H1 (cell line): ENCODE measurements around the gene GPC6. TPM values are rescaled to one million over a fixed set of nuclear protein-coding genes. Genes with fewer than 3 reads are reported as not detected.

Source experiments
- CTCF ChIA-PET: fragments of 300-600 bp; sonication (Branson Sonifier 250); formaldehyde crosslinking; loops from one replicate; lab custom pipeline; 2021; ENCODE audit not compliant: partially characterized antibody; lab: Charles Lee
- POLR2A ChIA-PET: fragments of 300-600 bp; sonication (Branson Sonifier 250); formaldehyde crosslinking; loops from one replicate; lab custom pipeline; 2021; ENCODE audit warnings: inconsistent platforms; ENCODE audit not compliant: partially characterized antibody; lab: Charles Lee
- DNase-seq, 2 experiments: peaks; one replicate each; pipeline versions ENCODE4 v3.0.0 to v3.0.0-alpha.2; 2010 to 2022; ENCODE audit warnings: low spot score in 2 of 2, low read depth in 1 of 2, mixed read lengths in 1 of 2
- FAIRE-seq: peaks from 2 replicates; lab custom pipeline; 2011; peaks lifted over from hg19 to GRCh38; lab: Jason Lieb, UNC
- H2AFZ ChIP-seq: 2 replicates; pipeline ENCODE4 v1.8.1; 2012; ENCODE audit warnings: low read length, inconsistent platforms
- H2AK5ac ChIP-seq: 2 replicates; pipeline ENCODE4 v1.6.1; 2013; ENCODE audit warnings: low read depth, low read length
- H2BK120ac ChIP-seq: replicated peaks from 2 replicates; pipeline ENCODE3; 2013; ENCODE audit warnings: low read depth, low read length, inconsistent platforms
- H2BK12ac ChIP-seq: 2 replicates; pipeline ENCODE4 v1.6.1; 2013; ENCODE audit warnings: low read depth, low read length
- H2BK15ac ChIP-seq: 2 replicates; pipeline ENCODE4 v1.6.1; 2013; ENCODE audit warnings: low read length
- H2BK20ac ChIP-seq: 2 replicates; pipeline ENCODE4 v1.6.1; 2013; ENCODE audit warnings: low read length
- H2BK5ac ChIP-seq: 2 replicates; pipeline ENCODE4 v1.6.1; 2013; ENCODE audit warnings: low read depth, low read length
- H3K14ac ChIP-seq: 2 replicates; pipeline ENCODE4 v1.6.1; 2013; ENCODE audit warnings: inconsistent platforms; ENCODE audit not compliant: insufficient read length
- H3K18ac ChIP-seq: 2 replicates; pipeline ENCODE4 v1.6.1; 2013; ENCODE audit warnings: low read length; ENCODE audit errors: extremely low read depth
- H3K23ac ChIP-seq: 2 replicates; pipeline ENCODE4 v1.6.1; 2013; ENCODE audit warnings: inconsistent platforms; ENCODE audit not compliant: insufficient read length
- H3K23me2 ChIP-seq: 2 replicates; pipeline ENCODE4 v1.6.1; 2013; ENCODE audit warnings: low read depth, low read length
- H3K27ac ChIP-seq: 2 replicates; pipeline ENCODE4 v1.6.1; 2011; ENCODE audit warnings: low read depth, low read length, inconsistent platforms
- H3K27me3 ChIP-seq, 4 experiments: replicated peaks in 1 of 4; 1 replicate in 1 of 4; 2 replicates in 3 of 4; pipeline versions ENCODE4 v1.6.1 to v1.8.1; 2011 to 2013; ENCODE audit warnings: low read length in 3 of 4, mild to moderate bottlenecking in 3 of 4, inconsistent platforms in 2 of 4, mixed read lengths in 2 of 4, moderate library complexity in 1 of 4; ENCODE audit not compliant: control insufficient read depth in 3 of 4, insufficient read depth in 3 of 4; ENCODE audit errors: extremely low read depth in 1 of 4
- H3K36me3 ChIP-seq, 4 experiments: 2 replicates each; pipeline versions ENCODE4 v1.6.1 to v1.8.1; 2011 to 2013; ENCODE audit warnings: mild to moderate bottlenecking in 4 of 4, low read length in 3 of 4, moderate library complexity in 2 of 4, control low read depth in 1 of 4, inconsistent platforms in 1 of 4; ENCODE audit not compliant: insufficient read depth in 4 of 4, control insufficient read depth in 2 of 4
- H3K4ac ChIP-seq: replicated peaks from 2 replicates; pipeline ENCODE3; 2013; ENCODE audit warnings: low read length, low read depth, mixed read lengths, inconsistent platforms; ENCODE audit not compliant: insufficient read length
- H3K4me1 ChIP-seq, 4 experiments: replicated peaks in 1 of 4; 1 replicate in 1 of 4; 2 replicates in 3 of 4; pipeline versions ENCODE4 v1.6.1 to v1.8.1; 2011 to 2013; ENCODE audit warnings: low read length in 3 of 4, inconsistent platforms in 2 of 4, mixed read lengths in 1 of 4; ENCODE audit not compliant: insufficient read depth in 4 of 4, control insufficient read depth in 3 of 4
- H3K4me2 ChIP-seq, 2 experiments: 2 replicates each; pipeline versions ENCODE4 v1.6.1 to v1.8.1; 2011 to 2013; ENCODE audit warnings: low read depth in 2 of 2, low read length in 2 of 2, control low read depth in 1 of 2, inconsistent platforms in 1 of 2, mild to moderate bottlenecking in 1 of 2; ENCODE audit not compliant: insufficient read depth in 1 of 2
- H3K4me3 ChIP-seq, 4 experiments: fragments of 200-600, 300-600 bp in 1 of 4; sonication (generic), shearing (Covaris generic), sonication (Bioruptor Twin) in 1 of 4; 2 replicates each; pipeline versions ENCODE4 v1.5.1 to v1.8.1; 2011 to 2016; ENCODE audit warnings: low read length in 4 of 4, low read depth in 3 of 4, control low read depth in 2 of 4, inconsistent platforms in 2 of 4, mild to moderate bottlenecking in 2 of 4, mixed read lengths in 1 of 4, moderate library complexity in 1 of 4; ENCODE audit not compliant: insufficient read depth in 2 of 4; ENCODE audit errors: extremely low read depth in 1 of 4
- H3K56ac ChIP-seq: replicated peaks from 2 replicates; pipeline ENCODE3; 2013; ENCODE audit warnings: low read depth, mild to moderate bottlenecking, mixed read lengths, low read length, inconsistent platforms; ENCODE audit not compliant: insufficient read length
- H3K79me1 ChIP-seq: 2 replicates; pipeline ENCODE4 v1.6.1; 2013; ENCODE audit warnings: low read depth, low read length, control low read depth
- H3K79me2 ChIP-seq, 2 experiments: 2 replicates each; pipeline versions ENCODE4 v1.6.1 to v1.8.1; 2012 to 2013; ENCODE audit warnings: low read length in 2 of 2, mild to moderate bottlenecking in 2 of 2, inconsistent platforms in 1 of 2; ENCODE audit not compliant: insufficient read depth in 2 of 2, control insufficient read depth in 1 of 2
- H3K9ac ChIP-seq, 4 experiments: replicated peaks in 1 of 4; 1 replicate in 1 of 4; 2 replicates in 3 of 4; pipeline versions ENCODE4 v1.6.1 to v1.8.1; 2011 to 2013; ENCODE audit warnings: low read depth in 3 of 4, low read length in 3 of 4, control low read depth in 2 of 4, mild to moderate bottlenecking in 2 of 4, moderate library complexity in 2 of 4, inconsistent platforms in 1 of 4; ENCODE audit errors: extremely low read depth in 1 of 4
- H3K9me3 ChIP-seq, 2 experiments: 2 replicates each; pipeline versions ENCODE4 v1.6.1 to v1.8.1; 2012 to 2013; ENCODE audit warnings: mild to moderate bottlenecking in 2 of 2, moderate library complexity in 2 of 2, control low read depth in 1 of 2, inconsistent platforms in 1 of 2, low read depth in 1 of 2, low read length in 1 of 2, mixed read lengths in 1 of 2; ENCODE audit not compliant: insufficient read depth in 2 of 2
- H4K20me1 ChIP-seq, 2 experiments: replicated peaks in 1 of 2; 2 replicates each; pipeline versions ENCODE3 to v1.8.1; 2011 to 2013; ENCODE audit warnings: inconsistent platforms in 2 of 2, low read length in 2 of 2, mild to moderate bottlenecking in 1 of 2; ENCODE audit not compliant: insufficient read depth in 2 of 2, control insufficient read depth in 1 of 2
- H4K5ac ChIP-seq: 2 replicates; pipeline ENCODE4 v1.6.1; 2013; ENCODE audit warnings: low read length, low read depth, mixed read lengths, inconsistent platforms; ENCODE audit not compliant: insufficient read length
- H4K8ac ChIP-seq: 2 replicates; pipeline ENCODE4 v1.8.0; 2013; ENCODE audit warnings: mild to moderate bottlenecking, moderate library complexity, low read length, inconsistent platforms; ENCODE audit not compliant: insufficient read depth; ENCODE audit errors: extremely low read depth
- H4K91ac ChIP-seq: replicated peaks from 2 replicates; pipeline ENCODE3; 2013; ENCODE audit warnings: low read length, mixed read lengths, inconsistent platforms; ENCODE audit not compliant: insufficient read length
- CREB1 ChIP-seq: IDR thresholded peaks from 2 replicates; pipeline ENCODE4 v1.6.1; 2012; ENCODE audit warnings: inconsistent platforms
- E2F6 ChIP-seq: IDR thresholded peaks from 2 replicates; pipeline ENCODE4 v1.6.1; 2012; ENCODE audit warnings: inconsistent platforms
- KDM5A ChIP-seq: fragments of 200-600 bp; IDR thresholded peaks from 2 replicates; pipeline ENCODE4 v1.7.1; 2012; ENCODE audit warnings: mild to moderate bottlenecking, low read length, inconsistent platforms, mixed read lengths
- POU5F1 ChIP-seq: IDR thresholded peaks from 2 replicates; pipeline ENCODE4 v1.6.1; 2011; ENCODE audit warnings: low read depth, mild to moderate bottlenecking, low read length, moderate library complexity
- RNF2 ChIP-seq: fragments of 200-900, 300-1000 bp; sonication (generic); IDR thresholded peaks from 2 replicates; pipeline ENCODE4 v1.7.1; 2016; ENCODE audit warnings: borderline replicate concordance, low read depth, mild to moderate bottlenecking, antibody characterized with exemption, low read length; ENCODE audit not compliant: poor library complexity, severe bottlenecking; ENCODE audit errors: missing control alignments
- SP1 ChIP-seq: IDR thresholded peaks from 2 replicates; pipeline ENCODE4 v1.6.1; 2011; ENCODE audit warnings: low read depth, low read length
- TAF7 ChIP-seq: optimal IDR thresholded peaks from 2 replicates; pipeline ENCODE3; 2011; ENCODE audit warnings: low read depth, mild to moderate bottlenecking, inconsistent platforms, low read length, moderate library complexity, borderline replicate concordance
- TBP ChIP-seq: IDR thresholded peaks from 2 replicates; pipeline ENCODE4 v1.6.1; 2011; ENCODE audit warnings: low read depth, low read length, improper control_type of control experiment
- WGBS, 2 experiments: shearing (Covaris generic) in 1 of 2; methylation state at CpG; one replicate each; pipeline versions ENCODE4 v1.1.6 to v1.1.7; 2013 to 2015; ENCODE audit warnings: low lambda C conversion rate in 2 of 2, mixed read lengths in 2 of 2, inconsistent platforms in 1 of 2, low coverage in 1 of 2, missing lambda C conversion rate in 1 of 2; ENCODE audit not compliant: insufficient replicate concordance in 2 of 2, insufficient coverage in 1 of 2, insufficient read length in 1 of 2; ENCODE audit errors: extremely low coverage in 1 of 2, missing lambda C conversion rate in 1 of 2; 5-methylcytosine and 5-hydroxymethylcytosine counted together
- polyA plus RNA-seq, 7 experiments: library from polyadenylated mRNA; depleted of rRNA in 3 of 7; stranded (reverse) in 5 of 7; unstranded in 2 of 7; fragments of >200 nt in 5 of 7; fragments of 200-250 nt in 2 of 7; gene quantifications; 1 replicate in 5 of 7; 2 replicates in 1 of 7; 4 replicates in 1 of 7; pipeline versions ENCODE4 v1.2.1 to v1.2.3, GENCODE V29; 2011 to 2013; ENCODE audit warnings: missing spikeins in 2 of 7, mixed read lengths in 2 of 7
- total RNA-seq: library from RNA; stranded (reverse); fragmentation: NEBNext Ultra II Directional; extraction: Animal tissue kit (Norgen Biotek cat#: 25700); gene quantifications from 2 replicates; pipeline ENCODE4 v1.2.1, GENCODE V29; 2021
- TF ChIP-seq, protein P1 (sequence below): IDR thresholded peaks from 2 replicates; pipeline ENCODE4 v1.6.1; 2012; ENCODE audit warnings: low read length, inconsistent platforms

GPC6 gene
- total and polyA plus RNA-seq, 2 of the 8 experiments (the other 6 are each of a cell fraction or from before 2014, with no cell fraction given): 5.4 to 12.0 TPM

- Histone ChIP-seq H3K4me3 (no peak overlapping the region), H3K56ac (no peak overlapping the region), H3K4me2 (no peak overlapping the region), H3K79me1 (no peaks in the 10 kb centered on the region), H3K27ac (no peak overlapping the region), H3K79me2 (peaks cover 0 to 5% of the 10 kb centered on the region in 2 experiments; a peak in 2 of 4 replicates), H3K23me2 (no peaks in the 10 kb centered on the region), H4K5ac (no peak overlapping the region), H3K4ac (no peak overlapping the region), H2BK120ac (no peak overlapping the region), H2BK12ac (no peak overlapping the region), H3K36me3 (0 out of 8 replicates have a peak, but pooled peaks cover 0 to 2% (median 0%) of the 10 kb centered on the region in 4 experiments), H2BK5ac (no peak overlapping the region), H2AK5ac (no peak overlapping the region), H3K18ac (no peak overlapping the region), H3K27me3 (no peaks in the 10 kb centered on the region), H3K14ac (no peak overlapping the region), H4K8ac (no peak overlapping the region), H4K20me1 (no peaks in the 10 kb centered on the region), H3K4me1 (peaks cover 0 to 5% (median 1%) of the 10 kb centered on the region in 4 experiments; a peak in 2 of 7 replicates), H2BK20ac (no peak overlapping the region), H3K23ac (no peak overlapping the region), H2AFZ (no peak overlapping the region), H2BK15ac (no peak overlapping the region), H3K9me3 (no peaks in the 10 kb centered on the region), H4K91ac (no peak overlapping the region), H3K9ac (no peak overlapping the region)
- ChIA-PET POLR2A (no interaction called here), CTCF (interaction anchor here (0.6 kb wide), 1 partner anchor 464 kb away, joined by 3 read pairs; no protein-coding TSS in a partner anchor)
- DNase-seq (no peak), FAIRE-seq (no peak)
- TF ChIP-seq KDM5A: no peak
- no peak for TF ChIP-seq TAF7
- TF ChIP-seq SP1: no peak
- TF ChIP-seq TBP: no peak
- TF ChIP-seq, protein P1, sequence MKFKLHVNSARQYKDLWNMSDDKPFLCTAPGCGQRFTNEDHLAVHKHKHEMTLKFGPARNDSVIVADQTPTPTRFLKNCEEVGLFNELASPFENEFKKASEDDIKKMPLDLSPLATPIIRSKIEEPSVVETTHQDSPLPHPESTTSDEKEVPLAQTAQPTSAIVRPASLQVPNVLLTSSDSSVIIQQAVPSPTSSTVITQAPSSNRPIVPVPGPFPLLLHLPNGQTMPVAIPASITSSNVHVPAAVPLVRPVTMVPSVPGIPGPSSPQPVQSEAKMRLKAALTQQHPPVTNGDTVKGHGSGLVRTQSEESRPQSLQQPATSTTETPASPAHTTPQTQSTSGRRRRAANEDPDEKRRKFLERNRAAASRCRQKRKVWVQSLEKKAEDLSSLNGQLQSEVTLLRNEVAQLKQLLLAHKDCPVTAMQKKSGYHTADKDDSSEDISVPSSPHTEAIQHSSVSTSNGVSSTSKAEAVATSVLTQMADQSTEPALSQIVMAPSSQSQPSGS: no peak
- no peak for TF ChIP-seq RNF2
- no peak for TF ChIP-seq POU5F1
- TF ChIP-seq CREB1: no peak
- no peak for TF ChIP-seq E2F6
- WGBS, 2 experiments: 95% methylated on average over 4 of the region's 4 CpGs; no CpG with 5 or more reads in 1 of the 2 experiments
These were observed 112.9 kb downstream of the GPC6 start for GRCh38 chr13:93339550-93339949.
